ENCODE measurements around the gene SH3BP4. TPM values are rescaled to one million over a fixed set of nuclear protein-coding genes. Genes with fewer than 3 reads are reported as not detected.

SH3BP4 gene
- total and polyA plus RNA-seq, 10 of the 15 experiments (the other 5 are each of a cell fraction or from before 2014, with no cell fraction given), result 0.03 to 0.36 TPM; not detected in 8

- H3K79me2 ChIP-seq (ENCODE audit: control insufficient read depth, insufficient read depth, low read length), result no peaks in the 10 kb centered on the region
- H3K9me3 ChIP-seq (replicated peaks; ENCODE audit: control insufficient read depth, insufficient read depth, low read length), result no peaks in the 10 kb centered on the region
- RAD21 ChIA-PET (ENCODE audit: unreplicated experiment), result no interaction called here
- BruUV-seq (replicated peaks), result no TSS peak
- no peak overlapping the region for H3K4me2 ChIP-seq (ENCODE audit: control insufficient read depth, insufficient read depth)
- CTCF ChIA-PET, result no interaction called here
- H3K4me1 ChIP-seq (ENCODE audit: control insufficient read depth, insufficient read depth, low read length), result no peaks in the 10 kb centered on the region
- 21% methylated on average over 3 of the region's 4 CpGs for WGBS (ENCODE audit: insufficient coverage, insufficient replicate concordance, low lambda C conversion rate, missing lambda C conversion rate)
- H3K27ac ChIP-seq (ENCODE audit: control insufficient read depth, insufficient read depth), result no peak overlapping the region
- no peaks in the 10 kb centered on the region for H3K36me3 ChIP-seq (ENCODE audit: control insufficient read depth in 2 of 2, insufficient read depth in 2 of 2, low read length in 1 of 2)
- intact Hi-C loops (cut with micrococcal nuclease; ENCODE audit: unreplicated experiment), result no loop called here
- TF ChIP-seq ATF3 (IDR thresholded peaks at IDR 0.05; ENCODE audit: borderline replicate concordance, extremely low read depth, low read depth, low read length) (no peak), ZNF207 (IDR thresholded peaks at IDR 0.05; ENCODE audit: borderline replicate concordance) (no peak), NFYB (IDR thresholded peaks at IDR 0.05; ENCODE audit: insufficient read depth, low read depth, low read length) (no peak), SUPT20H (IDR thresholded peaks at IDR 0.05; ENCODE audit: borderline replicate concordance, control insufficient read depth, low read depth, low read length) (no peak), POLR2A (IDR thresholded peaks at IDR 0.05; ENCODE audit: low read depth, low read length) (no peak), SREBF2 (IDR thresholded peaks at IDR 0.05; ENCODE audit: low read length) (no peak), STAT3 (IDR thresholded peaks at IDR 0.05; ENCODE audit: low read depth, low read length) (no peak), SPI1 (IDR thresholded peaks at IDR 0.05; ENCODE audit: borderline replicate concordance, insufficient read depth, low read depth, low read length) (no peak), TCF12 (IDR thresholded peaks at IDR 0.05; ENCODE audit: low read depth, low read length) (no peak), MEF2B (IDR thresholded peaks at IDR 0.05; ENCODE audit: partially characterized antibody, poor library complexity, severe bottlenecking) (no peak)
- SMC1A ChIA-PET (ENCODE audit: uncharacterized antibody, unreplicated experiment), result no interaction called here
- POLR2A ChIA-PET, result no interaction called here
- no peaks in the 10 kb centered on the region for H3K27me3 ChIP-seq (replicated peaks in 1 of 2; ENCODE audit: control insufficient read depth in 2 of 2, insufficient read depth in 2 of 2, low read length in 1 of 2)
- ATAC-seq (no peak), DNase-seq (ENCODE audit: low read depth, low spot score) (no peak), FAIRE-seq (no peak)
- no peaks in the 10 kb centered on the region for H4K20me1 ChIP-seq (ENCODE audit: control insufficient read depth, insufficient read depth)
- no peak overlapping the region for H2AFZ ChIP-seq (ENCODE audit: control insufficient read depth, low read depth, low read length)
- no peak overlapping the region for H3K4me3 ChIP-seq
- H3K9ac ChIP-seq (ENCODE audit: control insufficient read depth, insufficient read depth, low read length), result no peak overlapping the region
- in situ Hi-C loops (cut with MboI), result no loop called here
Observed at GRCh38 chr2:235066895-235067294, 115.1 kb downstream of the SH3BP4 start.

All from GM12878 (cell line).